CD1c-positive myeloid dendritic cell (primary cell): Measurements from ENCODE around the gene ACOT13.
"Not testable (repeated sequence)": the region's sequence is repeated elsewhere in the genome, so short reads cannot be mapped to it uniquely, and the experiment has no call there.

ENCODE experiments used
- DNase-seq: peaks from one replicate; pipeline ENCODE4 v3.0.0-alpha.2; 2016; ENCODE audit errors: extremely low spot score

Gene ACOT13

DNA sequence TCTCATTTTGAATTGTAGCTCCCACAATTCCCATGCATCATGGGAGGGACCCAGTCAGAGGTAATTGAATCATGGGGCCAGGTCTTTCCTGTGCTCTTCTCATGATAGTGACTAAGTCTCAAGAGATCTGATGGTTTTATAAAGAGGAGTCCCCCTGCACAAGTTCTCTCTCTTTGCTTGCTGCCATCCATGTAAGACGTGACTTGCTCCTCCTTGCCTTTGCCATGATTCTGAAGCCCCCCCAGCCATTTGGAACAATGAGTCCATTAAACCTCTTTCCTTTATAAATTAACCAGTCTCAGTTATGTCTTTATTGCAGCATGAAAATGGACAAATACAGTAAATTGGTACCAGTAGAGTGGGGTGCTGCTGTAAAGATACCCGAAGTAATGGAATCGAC, 63.8 kb downstream of the ACOT13 start:
- DNase-seq = not testable (repeated sequence)

DNA sequence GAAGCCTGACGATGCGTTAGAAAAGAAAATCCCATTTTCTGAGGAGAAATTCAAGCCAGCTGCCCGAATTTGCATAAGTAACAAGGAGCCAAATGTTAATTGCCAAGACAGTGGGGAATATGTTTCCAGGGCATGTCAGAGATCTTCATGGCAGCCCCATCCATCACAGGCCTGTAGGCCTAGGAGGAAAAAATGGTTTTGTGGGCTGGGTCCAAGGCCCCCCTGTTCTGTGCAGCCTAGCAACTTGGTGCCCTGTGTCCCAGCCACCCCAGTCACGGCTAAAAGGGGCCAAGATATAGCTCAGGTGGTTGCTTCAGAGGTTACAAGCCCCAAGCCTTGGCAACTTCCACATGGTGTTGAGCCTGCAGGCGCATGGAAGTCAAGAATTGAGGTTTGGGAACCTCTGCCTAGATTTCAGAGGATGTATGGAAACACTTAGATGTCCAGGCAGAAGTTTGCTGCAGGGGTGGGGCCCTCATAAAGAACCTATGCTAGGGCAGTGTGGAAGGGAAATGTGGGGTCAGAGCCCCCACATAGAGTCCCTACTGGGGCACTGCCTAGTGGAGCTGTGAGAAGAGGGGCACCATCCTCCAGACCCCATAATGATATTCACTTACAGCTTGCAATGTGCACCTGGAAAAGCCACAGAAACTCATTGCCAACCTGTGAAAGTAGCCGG, 64.7 kb downstream of the ACOT13 start:
- not testable (repeated sequence) for DNase-seq

DNA sequence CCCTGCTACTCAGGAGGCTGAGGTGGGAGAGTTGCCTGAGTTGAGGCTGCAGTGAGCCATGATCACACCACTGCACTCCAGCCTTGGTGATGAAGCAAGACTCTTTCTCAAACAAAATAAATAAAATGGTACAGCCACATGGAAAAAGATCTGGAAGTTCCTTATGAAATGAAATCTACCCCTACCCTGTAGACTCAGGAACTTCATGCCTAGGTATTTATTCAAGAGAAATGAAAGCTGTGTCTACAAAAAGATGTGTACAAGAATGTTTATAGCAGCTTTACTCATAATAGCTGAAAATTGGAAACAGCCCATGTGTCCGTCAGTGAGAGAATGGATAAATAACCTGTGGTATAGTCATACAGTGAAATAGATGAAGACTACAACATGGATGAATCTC, 67.3 kb downstream of the ACOT13 start:
- DNase-seq = no peak

DNA sequence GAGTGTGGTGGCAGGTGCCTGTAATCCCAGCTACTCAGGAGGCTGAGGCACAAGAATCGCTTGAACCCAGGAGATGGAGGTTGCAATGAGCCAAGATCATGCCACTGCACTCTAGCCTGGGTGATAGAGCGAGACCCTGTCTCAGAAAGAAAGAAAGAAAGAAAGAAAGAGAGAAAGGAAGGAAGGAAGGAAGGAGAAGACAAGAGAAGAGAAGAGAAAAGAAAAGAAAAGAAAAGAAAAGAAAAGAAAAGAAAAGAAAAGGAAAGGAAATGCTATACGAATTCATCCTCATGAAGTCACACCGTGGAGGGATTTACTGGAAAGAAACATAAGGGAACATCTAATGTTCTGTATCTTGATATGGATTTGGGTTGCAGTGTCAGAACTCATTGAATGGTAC, 67.8 kb downstream of the ACOT13 start:
- not testable (repeated sequence) for DNase-seq

DNA sequence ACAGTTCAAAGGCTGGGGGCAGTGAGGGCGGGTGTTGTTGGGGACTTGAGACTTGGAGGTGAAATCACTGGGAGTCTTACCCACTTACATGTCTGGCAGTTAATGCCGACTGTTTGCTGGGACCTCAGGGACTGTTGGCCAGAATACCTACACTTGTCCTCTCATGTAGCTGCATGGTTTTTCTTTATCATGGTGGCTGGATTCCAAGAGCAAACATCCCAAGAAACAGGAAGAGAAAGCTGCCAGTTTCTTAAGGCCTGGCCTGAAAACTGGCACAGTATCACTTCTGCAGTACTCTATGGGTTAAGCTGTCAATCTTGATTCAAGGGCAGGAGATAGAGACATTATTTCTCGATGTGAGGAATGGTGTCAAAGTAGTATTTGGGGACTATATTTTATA, 71.9 kb downstream of the ACOT13 start:
- peak; percentile 37 for DNase-seq

DNA sequence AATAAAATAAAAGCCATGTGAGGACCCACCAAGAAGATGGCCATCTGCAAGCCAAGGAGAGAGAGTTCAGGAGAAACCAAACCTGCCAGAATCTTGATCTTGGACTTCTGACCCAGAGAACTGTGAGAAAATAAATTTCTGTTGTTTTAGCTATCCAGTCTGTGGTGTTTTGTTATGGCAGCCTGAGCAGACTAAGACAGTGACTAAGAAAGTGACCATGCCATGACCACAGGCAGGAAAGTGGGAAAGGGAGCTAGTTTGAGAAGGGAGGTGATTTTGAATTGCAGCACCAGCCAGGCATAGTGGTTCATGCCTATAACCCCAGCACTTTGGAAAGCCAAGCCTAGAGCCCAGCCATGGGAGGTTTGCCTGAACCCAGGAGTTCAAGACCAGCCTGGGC, 74.0 kb downstream of the ACOT13 start:
- no peak for DNase-seq

DNA sequence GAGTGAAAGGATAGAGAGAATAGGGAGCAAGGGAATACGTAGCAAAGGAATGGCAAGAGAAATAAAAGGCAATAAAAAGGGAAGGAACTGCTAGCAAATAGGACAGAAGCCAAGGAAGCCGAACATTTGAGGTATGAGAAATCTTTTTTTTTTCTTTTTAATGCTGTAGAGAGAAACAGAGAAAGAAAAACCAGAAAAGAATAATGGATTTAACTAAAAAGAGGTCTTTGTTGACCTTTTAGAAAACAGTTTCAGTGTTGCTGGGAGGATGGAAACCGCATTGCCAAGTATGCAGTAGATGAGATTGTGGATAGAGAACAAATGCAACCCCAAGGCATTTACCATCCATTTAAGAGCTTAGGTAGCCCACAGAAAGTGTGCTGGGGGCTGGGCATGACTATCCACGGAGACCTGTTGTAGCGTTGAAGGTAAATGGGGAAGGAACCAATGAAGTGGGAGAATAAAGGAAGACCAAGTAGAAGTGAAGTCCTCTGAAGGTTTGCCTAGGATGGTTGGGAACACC, 75.4 kb downstream of the ACOT13 start:
- no peak for DNase-seq

DNA sequence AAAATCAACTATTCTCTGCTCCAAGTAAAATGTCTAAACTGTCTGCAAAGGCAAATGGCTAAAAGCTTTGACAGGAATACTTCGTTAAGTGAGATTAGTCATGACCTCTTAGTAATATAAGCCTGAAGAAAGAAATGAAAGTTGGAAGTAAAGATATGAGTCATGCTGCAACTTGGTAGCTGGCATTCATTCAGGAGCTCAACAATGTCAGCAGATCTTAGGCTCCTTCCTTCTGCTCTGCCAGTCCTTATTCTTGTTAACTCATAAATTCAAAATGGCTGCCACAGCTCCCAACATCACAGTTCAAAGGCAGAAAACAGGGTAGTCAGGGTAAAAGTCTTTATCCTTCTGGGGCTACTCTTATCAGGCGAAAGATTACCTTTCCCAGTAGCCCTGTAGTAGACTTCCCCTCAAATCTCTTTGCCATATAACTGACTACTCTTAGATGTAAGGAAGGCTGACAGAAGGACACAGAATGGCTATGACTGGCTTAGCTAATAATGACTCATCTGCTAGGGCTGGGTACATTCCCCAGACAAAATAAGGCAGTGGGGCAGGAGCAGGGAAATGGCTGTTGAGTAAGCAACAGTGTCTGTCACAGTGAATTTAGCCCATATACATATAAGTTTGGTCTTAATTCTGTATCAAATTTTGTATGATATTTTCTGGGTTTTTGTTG, 76.5 kb downstream of the ACOT13 start:
- peak; percentile 89 for DNase-seq

DNA sequence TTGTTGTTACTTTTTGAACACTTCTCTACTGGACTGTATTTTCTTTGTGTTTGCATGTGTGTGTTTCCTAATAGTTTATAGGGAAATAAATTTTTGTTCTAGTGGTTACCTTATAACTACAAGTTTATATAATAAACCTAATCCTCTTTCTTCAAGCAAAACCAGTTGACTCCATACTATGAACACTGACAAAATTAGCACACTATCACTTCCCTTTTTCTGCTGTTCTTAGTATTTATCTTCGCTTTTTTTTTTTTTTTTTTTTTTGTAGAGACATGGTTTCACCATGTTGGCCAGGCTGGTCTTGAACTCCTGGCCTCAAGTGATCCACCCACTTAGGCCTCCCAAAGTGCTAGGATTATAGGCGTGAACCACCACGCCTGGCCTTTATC, 77.1 kb downstream of the ACOT13 start:
- peak; percentile 70 for DNase-seq

DNA sequence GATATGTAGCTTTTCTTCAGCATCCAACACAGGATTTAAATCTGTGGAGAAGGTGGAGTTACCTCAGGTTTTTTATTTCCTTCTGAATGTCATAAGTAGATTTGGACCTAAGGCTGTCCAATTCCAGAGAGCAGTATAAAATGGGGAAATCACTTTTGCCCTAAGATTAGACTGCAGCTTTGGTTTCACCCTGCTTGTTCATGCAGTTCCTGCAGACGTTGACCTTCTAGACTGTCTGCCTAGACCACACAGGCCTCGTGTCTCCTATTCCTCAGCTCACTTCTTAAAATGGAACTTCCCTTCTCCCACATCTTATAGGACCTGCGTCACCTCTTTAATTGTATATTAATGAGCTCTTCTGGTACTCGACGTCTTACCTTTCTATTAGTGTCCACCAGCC, 78.0 kb downstream of the ACOT13 start:
- peak; percentile 85 for DNase-seq

DNA sequence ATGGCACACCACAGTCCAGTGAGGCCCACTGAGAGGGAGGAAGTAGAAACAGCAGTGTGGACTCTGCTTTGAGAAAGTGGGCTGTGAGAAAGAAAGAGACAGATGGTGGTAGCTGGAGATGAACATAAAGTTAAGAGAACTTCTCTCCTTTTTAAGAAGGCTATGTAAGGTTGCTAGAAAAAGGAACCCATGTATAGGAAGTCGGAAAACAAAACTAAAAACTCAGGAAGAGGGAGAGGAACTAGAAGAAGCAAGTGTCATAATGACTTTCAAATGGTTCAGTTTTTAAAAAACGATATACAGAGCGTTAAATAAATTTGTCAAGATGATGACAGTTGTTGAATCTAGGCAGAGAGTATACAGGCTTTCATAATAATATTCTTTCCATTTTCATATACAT, 82.4 kb downstream of the ACOT13 start:
- DNase-seq = peak; percentile 67

DNA sequence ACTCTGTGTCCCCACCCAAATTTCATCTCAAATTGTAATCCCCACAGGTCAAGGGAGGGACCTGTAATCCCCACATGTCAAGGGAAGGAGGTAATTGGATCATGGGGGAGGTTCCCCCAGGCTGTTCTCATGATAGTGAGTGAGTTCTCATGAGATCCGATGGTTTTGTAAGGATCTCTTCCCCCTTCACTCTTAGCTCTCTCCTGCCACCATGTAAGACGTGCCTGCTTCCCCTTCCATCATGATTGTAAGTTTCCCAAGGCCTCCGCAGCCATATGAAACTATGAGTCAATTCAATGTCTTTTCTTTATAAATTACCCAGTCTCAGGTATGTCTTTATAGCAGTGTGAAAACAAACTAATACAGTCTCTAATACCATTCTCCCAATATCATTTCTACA, 84.0 kb downstream of the ACOT13 start:
- DNase-seq = not testable (repeated sequence)

DNA sequence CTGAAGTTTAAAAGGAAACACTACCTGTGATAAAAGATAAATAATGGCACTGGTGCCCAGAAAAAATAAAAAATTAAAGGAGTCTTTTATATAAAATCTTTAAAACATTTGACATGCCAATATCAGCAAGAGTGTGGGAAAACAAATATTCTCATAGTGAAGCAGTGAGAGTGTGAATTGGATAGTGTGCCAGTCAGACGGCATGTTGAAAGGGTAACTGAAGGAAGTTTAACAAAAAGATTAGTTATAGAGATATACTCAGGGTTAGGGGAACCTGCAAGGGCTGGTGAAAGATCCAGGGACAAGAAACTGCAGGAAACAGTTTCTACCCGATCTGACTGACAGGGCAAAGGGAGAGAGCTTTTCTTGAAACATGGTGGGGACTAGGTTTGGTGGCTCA, 85.6 kb downstream of the ACOT13 start:
- DNase-seq = no peak

DNA sequence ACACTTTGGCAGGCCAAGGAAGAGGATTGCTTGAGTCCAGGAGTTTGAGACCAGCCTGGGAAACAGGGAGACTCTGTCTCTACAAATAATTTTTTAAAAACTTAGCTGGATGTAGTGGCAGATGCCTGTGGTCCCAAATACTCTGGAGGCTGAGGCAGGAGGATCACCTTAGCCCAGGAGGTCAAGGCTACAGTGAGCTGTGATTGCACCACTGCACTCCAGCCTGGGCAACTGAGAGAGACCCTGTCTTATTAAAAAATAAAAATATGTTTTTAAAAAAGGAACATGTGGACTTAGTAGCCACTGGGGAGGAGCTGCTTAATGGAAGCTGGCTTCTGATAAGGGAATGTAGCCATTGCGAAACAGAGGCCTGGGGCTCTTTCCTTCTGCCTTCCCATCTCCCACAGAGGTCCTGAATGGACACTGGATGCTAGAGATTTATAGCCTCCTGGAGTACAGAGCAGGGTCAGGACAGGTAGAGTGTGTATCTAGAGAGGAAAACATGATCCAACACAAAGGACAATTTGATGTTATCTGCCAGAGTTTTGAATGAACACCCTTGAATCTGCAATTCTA, 86.1 kb downstream of the ACOT13 start:
- DNase-seq = no peak

DNA sequence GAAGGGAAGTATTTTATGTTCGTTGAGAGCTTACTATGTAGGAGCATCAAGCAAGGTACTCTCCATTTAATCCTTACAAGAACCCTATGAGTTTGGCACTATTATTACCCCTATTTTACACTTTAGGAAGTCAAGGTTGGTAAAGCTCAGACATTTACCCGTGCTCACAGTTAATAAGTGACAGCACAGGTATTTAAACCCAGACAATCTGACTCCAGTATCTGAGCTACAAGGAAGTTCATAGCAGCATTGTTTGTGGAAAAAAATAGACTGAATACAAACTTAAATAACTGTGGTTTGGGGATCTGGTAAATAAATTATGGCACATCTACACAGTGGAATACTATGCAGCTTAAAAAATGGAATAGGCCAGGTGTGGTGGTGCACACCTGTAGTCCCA, 86.7 kb downstream of the ACOT13 start:
- no peak for DNase-seq

DNA sequence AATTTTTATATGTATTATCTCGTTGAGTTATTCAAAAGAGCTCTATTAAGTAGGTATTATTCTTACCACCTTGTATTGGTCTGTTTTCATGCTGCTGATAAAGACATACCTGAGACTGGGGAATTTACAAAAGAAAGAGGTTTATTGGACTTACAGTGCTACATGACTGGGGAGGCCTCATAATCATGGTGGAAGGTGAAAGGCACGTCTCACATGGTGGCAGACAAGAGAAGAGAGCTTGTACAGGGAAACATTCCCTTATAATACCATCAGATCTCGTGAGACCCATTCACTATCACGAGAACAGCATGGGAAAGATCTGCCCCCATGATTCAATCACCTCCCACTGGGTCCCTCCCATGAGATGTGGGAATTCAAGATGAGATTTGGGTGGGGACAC, 87.5 kb downstream of the ACOT13 start:
- not testable (repeated sequence) for DNase-seq
